Activated CD8-positive, alpha-beta T cell treated with anti-CD3 and anti-CD28 coated beads for 36 hours (primary cell): ENCODE results near the gene PABPN1L. TPM values are rescaled to one million over a fixed set of nuclear protein-coding genes. Genes with fewer than 3 reads are reported as not detected.

Experiments
- ATAC-seq: fragments of 200-7000 bp; cut with Tn5 transposase; one replicate; pipeline ENCODE4 v1.10.0; 2021; ENCODE audit warnings: mild to moderate bottlenecking, moderate library complexity
- CTCF ChIA-PET: fragments of 350-600 bp; sonication (Branson Sonifier 250); formaldehyde crosslinking; loops from one replicate; lab custom pipeline; 2021; ENCODE audit warnings: antibody characterized with exemption; lab: Charles Lee
- POLR2A ChIA-PET: fragments of 350-600 bp; sonication (Branson Sonifier 250); formaldehyde crosslinking; loops from one replicate; lab custom pipeline; 2021; ENCODE audit warnings: antibody characterized with exemption; lab: Charles Lee
- DNase-seq: peaks from one replicate; pipeline ENCODE4 v3.0.0-alpha.2; 2020
- H3K27ac Mint-ChIP-seq: one replicate; pipeline ENCODE4 v1.8.0; 2021; ENCODE audit warnings: mild to moderate bottlenecking, mixed read lengths
- H3K27me3 Mint-ChIP-seq: one replicate; pipeline ENCODE4 v1.8.0; 2021; ENCODE audit warnings: mixed read lengths
- H3K36me3 Mint-ChIP-seq: one replicate; pipeline ENCODE4 v1.8.0; 2021; ENCODE audit warnings: low read depth, mixed read lengths
- H3K4me1 Mint-ChIP-seq: one replicate; pipeline ENCODE4 v1.8.0; 2021; ENCODE audit warnings: low read depth, mixed read lengths
- H3K4me3 Mint-ChIP-seq: one replicate; pipeline ENCODE4 v1.8.0; 2021; ENCODE audit warnings: mild to moderate bottlenecking, moderate library complexity, mixed read lengths
- H3K9me3 Mint-ChIP-seq: one replicate; pipeline ENCODE4 v1.8.0; 2021; ENCODE audit warnings: mixed read lengths
- intact Hi-C: fragments of 100-400 bp; cut with micrococcal nuclease; formaldehyde crosslinking; loops from one replicate; pipeline ENCODE4 v1.10.0; 2022
- total RNA-seq, 2 experiments: library from RNA; stranded (reverse); gene quantifications; one replicate each; pipeline ENCODE4 v1.2.3, GENCODE V29; 2021
- TF ChIP-seq, protein P1 (sequence below): fragments of 200-600 bp; IDR thresholded peaks from one replicate; pipeline ENCODE4 v1.8.0; 2022; ENCODE audit warnings: antibody characterized with exemption, mild to moderate bottlenecking

The PABPN1L gene
- total RNA-seq, 2 experiments from 2014 or later: not detected

DNA sequence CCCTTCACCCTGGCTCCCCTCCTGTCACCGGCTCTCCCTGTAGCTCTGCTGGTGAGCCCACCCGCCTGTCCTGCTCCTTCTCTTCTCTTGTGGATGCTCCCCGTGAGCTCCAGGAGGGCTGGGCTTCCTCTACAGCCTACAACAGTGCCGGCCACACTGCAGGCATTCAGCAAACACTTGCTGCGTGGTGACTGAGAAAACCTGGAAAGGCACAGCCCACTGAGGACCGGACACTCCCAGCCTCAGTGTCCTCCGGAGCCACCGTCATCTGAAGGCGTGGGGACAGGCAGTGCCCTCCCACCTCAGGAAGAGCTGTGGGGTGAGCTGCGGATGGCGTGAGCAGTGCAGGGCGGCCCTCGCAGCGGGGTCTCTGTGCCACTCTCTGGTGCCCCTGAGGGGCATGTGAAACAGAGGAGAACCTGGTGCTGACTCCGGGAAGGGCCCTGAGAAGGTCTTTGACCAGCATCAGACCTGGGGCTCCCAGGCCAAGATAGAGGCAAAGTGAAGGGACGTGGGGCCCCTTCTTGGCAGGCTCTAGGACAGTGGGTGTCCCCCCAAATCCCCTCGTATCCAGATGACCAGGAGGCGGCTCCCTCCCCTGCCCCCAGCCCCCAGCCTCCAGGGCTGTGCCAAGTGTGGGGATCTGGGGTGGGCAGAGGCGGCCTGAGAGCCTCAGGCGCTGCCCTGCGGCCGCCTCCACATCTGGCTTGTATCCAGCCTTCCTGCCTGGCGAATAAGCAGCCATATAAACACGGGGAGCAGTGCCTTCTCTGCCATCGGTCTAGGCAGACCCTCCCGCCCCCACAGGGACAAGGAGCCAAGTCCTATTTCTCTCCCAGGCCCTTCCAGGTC lies 44.0 kb upstream of the PABPN1L start:
- ChIA-PET CTCF (no interaction called here), POLR2A (no interaction called here)
- intact Hi-C loops: no loop called here

DNA sequence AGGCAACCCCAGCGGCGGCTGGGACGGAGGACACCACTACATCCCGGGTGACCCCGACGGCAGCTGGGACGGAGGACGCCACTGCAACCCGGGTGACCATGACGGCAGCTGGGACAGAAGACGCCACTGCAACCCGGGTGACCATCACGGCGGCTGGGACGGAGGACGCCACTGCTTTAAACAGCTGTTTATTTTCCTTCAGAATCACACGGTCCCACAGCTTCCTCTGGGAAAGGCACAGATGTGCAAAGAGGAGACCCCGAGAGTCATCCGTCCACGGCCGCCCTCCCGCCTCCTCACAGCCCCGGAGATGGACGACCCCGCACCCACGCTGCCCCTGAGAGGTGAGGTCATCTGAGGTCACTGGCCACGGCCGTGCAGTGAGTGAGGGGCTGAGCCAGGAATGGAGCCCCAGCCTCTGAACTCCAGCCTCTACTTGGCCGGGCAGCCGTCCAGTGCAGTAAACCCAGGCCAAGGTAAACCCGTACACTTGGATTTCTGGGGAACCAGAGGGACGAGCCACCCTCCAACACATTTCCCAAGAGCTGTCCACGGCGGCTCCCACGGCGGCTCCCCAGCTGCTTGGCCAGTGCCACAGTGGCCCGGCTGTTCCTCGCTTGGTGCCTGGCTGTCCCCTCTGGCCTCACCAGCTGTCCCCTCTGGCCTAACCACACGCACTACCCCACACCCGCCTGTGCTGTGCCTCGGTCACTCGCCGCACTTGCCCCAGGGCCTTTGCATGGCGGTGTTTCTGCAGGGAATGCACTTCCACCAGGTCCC lies 43.2 kb upstream of the PABPN1L start:
- no peaks in the 10 kb centered on the region for H3K27me3 Mint-ChIP-seq
- no peak for ATAC-seq
- CTCF ChIA-PET: no interaction called here
- no peaks in the 10 kb centered on the region for H3K9me3 Mint-ChIP-seq
- no peak overlapping the region for H3K4me3 Mint-ChIP-seq
- TF ChIP-seq, protein P1, sequence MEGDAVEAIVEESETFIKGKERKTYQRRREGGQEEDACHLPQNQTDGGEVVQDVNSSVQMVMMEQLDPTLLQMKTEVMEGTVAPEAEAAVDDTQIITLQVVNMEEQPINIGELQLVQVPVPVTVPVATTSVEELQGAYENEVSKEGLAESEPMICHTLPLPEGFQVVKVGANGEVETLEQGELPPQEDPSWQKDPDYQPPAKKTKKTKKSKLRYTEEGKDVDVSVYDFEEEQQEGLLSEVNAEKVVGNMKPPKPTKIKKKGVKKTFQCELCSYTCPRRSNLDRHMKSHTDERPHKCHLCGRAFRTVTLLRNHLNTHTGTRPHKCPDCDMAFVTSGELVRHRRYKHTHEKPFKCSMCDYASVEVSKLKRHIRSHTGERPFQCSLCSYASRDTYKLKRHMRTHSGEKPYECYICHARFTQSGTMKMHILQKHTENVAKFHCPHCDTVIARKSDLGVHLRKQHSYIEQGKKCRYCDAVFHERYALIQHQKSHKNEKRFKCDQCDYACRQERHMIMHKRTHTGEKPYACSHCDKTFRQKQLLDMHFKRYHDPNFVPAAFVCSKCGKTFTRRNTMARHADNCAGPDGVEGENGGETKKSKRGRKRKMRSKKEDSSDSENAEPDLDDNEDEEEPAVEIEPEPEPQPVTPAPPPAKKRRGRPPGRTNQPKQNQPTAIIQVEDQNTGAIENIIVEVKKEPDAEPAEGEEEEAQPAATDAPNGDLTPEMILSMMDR: no peak
- DNase-seq: no peak
- H3K36me3 Mint-ChIP-seq: no peaks in the 10 kb centered on the region
- H3K4me1 Mint-ChIP-seq: no peaks in the 10 kb centered on the region
- H3K27ac Mint-ChIP-seq: no peak overlapping the region
- POLR2A ChIA-PET: no interaction called here
- intact Hi-C loops: loop anchor here (10.0 kb wide), 1 partner anchor 65 kb away; no protein-coding TSS in a partner anchor

More for the DNA sequence above, 44.0 kb upstream of the PABPN1L start:
- Mint-ChIP-seq H3K4me3 (no peak overlapping the region), H3K27ac (no peak overlapping the region), H3K4me1 (no peaks in the 10 kb centered on the region), H3K27me3 (no peaks in the 10 kb centered on the region), H3K9me3 (no peaks in the 10 kb centered on the region), H3K36me3 (no peaks in the 10 kb centered on the region)
- TF ChIP-seq, protein P1: no peak
- ATAC-seq (no peak), DNase-seq (no peak)

DNA sequence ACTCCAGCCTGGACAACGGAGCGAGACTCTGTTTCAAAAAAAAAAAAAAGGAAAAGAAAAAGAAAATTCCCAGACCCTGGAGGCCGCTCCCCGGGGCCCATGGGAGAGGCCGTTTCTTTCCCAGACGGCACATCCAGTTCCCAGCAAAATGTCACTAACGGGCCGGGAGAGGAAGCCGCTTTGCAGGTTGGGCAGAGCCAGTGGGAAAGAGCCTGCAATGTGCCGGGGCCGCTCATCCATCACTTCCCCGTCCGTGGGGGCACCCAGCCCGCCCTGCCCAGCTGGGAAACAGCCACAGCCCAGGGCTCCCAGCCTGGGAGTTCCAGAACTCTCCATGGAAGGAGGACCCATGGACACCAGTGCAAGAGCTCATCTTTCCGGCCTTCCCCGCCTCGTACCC lies 41.8 kb upstream of the PABPN1L start:
- Mint-ChIP-seq H3K4me1 (no peaks in the 10 kb centered on the region), H3K27me3 (no peaks in the 10 kb centered on the region), H3K27ac (no peak overlapping the region), H3K36me3 (no peaks in the 10 kb centered on the region), H3K4me3 (no peak overlapping the region), H3K9me3 (no peaks in the 10 kb centered on the region)
- TF ChIP-seq, protein P1: no peak
- POLR2A ChIA-PET: no interaction called here
- ATAC-seq: no peak
- intact Hi-C loops: loop anchor here (10.0 kb wide), 1 partner anchor 64 kb away; no protein-coding TSS in a partner anchor
- CTCF ChIA-PET: no interaction called here
- DNase-seq: no peak

DNA sequence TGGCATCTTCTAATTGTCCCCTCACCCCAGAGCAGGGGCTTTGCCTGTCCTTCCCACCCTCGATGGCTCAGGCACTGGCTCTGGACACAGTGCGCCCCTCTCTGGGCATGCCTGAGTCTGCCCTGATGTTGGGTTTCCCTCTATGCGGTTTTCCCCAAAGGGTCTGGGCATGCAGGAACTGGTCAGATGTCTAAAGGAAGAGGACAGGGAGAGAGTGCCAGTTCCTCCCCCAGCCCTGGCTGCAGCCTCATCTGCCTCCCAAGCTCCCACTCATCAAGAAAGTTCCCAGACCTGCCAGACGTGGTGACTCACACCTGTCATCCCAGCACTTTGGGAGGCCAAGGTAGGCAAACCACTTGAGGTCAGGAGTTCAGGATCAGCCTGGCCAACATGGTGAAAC lies 41.3 kb upstream of the PABPN1L start:
- no peak for DNase-seq
- H3K4me3 Mint-ChIP-seq: no peak overlapping the region
- ChIA-PET CTCF (no interaction called here), POLR2A (no interaction called here)
- H3K27ac Mint-ChIP-seq: no peak overlapping the region
- ATAC-seq: no peak
- H3K9me3 Mint-ChIP-seq: no peaks in the 10 kb centered on the region
- no peaks in the 10 kb centered on the region for H3K27me3 Mint-ChIP-seq
- no peaks in the 10 kb centered on the region for H3K4me1 Mint-ChIP-seq
- TF ChIP-seq, protein P1: no peak
- intact Hi-C loops: loop anchor here (10.0 kb wide), 1 partner anchor 63 kb away; no protein-coding TSS in a partner anchor
- no peaks in the 10 kb centered on the region for H3K36me3 Mint-ChIP-seq
